ENCODE measurements around the gene FYN.

The FYN gene

DNA sequence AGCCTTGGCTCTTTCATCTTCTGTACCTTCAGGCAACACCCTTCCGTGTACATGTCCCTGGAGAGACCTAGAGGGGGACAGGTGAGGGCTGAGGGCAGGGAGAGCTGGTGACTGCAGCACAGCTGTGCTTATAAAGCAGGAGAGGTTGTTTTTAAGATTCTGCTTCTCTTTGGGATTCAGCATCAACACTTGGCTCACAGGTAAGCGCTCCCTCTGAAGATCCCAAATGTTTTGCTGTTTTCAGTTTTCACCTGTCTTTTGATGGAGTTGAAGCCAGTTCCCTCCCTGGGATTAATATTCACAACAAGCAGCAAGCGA lies 248.2 kb downstream of the FYN start:
- Histone ChIP-seq H3K4me1 (ENCODE audit: insufficient read depth, low read length) (no peaks in the 10 kb centered on the region), H3K4me2 (ENCODE audit: insufficient read depth, low read length) (no peak overlapping the region), H3K9me3 (ENCODE audit: insufficient read depth, low read length, severe bottlenecking) (peaks cover 2% of the 10 kb centered on the region), H3K79me2 (ENCODE audit: insufficient read depth, low read length) (no peaks in the 10 kb centered on the region), H3K27ac (ENCODE audit: low read length) (no peak overlapping the region), H3K36me3 (ENCODE audit: insufficient read depth, low read length) (no peaks in the 10 kb centered on the region), H2AFZ (ENCODE audit: low read depth, low read length) (no peak overlapping the region), H3K4me3 (ENCODE audit: low read depth in 1 of 2, low read length in 2 of 2) (no peak overlapping the region), H3K27me3 (ENCODE audit: insufficient read depth, low read length, poor library complexity) (no peaks in the 10 kb centered on the region), H4K20me1 (ENCODE audit: insufficient read depth, low read length) (no peaks in the 10 kb centered on the region), H3K9ac (ENCODE audit: low read depth, low read length) (no peak overlapping the region)
- no peak for DNase-seq
- no peak for ATAC-seq (ENCODE audit: insufficient read depth, low read depth)
- TF ChIP-seq EZH2 (IDR thresholded peaks at IDR 0.05; ENCODE audit: borderline replicate concordance, low read depth, low read length, severe bottlenecking): no peak
- TF ChIP-seq, protein P1, sequence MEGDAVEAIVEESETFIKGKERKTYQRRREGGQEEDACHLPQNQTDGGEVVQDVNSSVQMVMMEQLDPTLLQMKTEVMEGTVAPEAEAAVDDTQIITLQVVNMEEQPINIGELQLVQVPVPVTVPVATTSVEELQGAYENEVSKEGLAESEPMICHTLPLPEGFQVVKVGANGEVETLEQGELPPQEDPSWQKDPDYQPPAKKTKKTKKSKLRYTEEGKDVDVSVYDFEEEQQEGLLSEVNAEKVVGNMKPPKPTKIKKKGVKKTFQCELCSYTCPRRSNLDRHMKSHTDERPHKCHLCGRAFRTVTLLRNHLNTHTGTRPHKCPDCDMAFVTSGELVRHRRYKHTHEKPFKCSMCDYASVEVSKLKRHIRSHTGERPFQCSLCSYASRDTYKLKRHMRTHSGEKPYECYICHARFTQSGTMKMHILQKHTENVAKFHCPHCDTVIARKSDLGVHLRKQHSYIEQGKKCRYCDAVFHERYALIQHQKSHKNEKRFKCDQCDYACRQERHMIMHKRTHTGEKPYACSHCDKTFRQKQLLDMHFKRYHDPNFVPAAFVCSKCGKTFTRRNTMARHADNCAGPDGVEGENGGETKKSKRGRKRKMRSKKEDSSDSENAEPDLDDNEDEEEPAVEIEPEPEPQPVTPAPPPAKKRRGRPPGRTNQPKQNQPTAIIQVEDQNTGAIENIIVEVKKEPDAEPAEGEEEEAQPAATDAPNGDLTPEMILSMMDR (IDR thresholded peaks at IDR 0.05; ENCODE audit: borderline replicate concordance, extremely low read depth, low read length, poor library complexity, severe bottlenecking): no peak

DNA sequence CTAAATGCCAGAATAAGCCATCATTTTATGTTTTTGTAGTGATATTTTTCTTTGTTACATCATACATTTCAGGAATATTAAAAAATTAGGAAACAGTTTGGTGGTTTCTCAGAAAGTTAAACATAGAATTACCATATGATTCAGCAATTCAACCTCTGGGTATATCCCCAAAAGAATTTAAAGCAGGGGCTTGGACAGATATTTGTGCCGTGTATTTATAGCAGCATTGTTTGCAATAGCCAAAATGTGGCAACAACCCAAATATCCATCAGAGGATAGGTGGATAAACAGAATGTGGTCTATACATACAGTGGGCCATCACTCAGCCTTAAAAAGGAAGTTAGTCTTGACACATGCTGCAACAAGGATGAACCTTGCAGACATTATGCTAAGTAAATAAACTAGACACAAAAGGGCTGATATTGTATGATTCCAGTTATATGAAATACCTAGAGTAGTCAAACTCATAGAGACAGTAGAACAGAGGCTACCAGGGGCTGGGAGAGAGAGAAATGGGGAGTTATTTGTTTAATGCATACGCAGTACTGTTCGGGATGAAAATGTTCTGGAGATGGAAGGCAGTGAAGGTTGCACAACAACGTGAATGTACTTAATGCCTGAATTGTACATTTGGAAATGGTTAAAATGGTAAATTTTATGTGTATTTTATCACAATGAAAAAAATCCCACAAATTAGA lies 248.7 kb downstream of the FYN start:
- no peak overlapping the region for H3K9ac ChIP-seq (ENCODE audit: low read depth, low read length)
- no peaks in the 10 kb centered on the region for H3K79me2 ChIP-seq (ENCODE audit: insufficient read depth, low read length)
- peaks cover 2% of the 10 kb centered on the region for H3K9me3 ChIP-seq (ENCODE audit: insufficient read depth, low read length, severe bottlenecking)
- H3K4me3 ChIP-seq (ENCODE audit: low read depth in 1 of 2, low read length in 2 of 2): no peak overlapping the region
- no peak overlapping the region for H2AFZ ChIP-seq (ENCODE audit: low read depth, low read length)
- ATAC-seq (ENCODE audit: insufficient read depth, low read depth): no peak
- no peaks in the 10 kb centered on the region for H3K36me3 ChIP-seq (ENCODE audit: insufficient read depth, low read length)
- H3K27ac ChIP-seq (ENCODE audit: low read length): no peak overlapping the region
- H3K27me3 ChIP-seq (ENCODE audit: insufficient read depth, low read length, poor library complexity): no peaks in the 10 kb centered on the region
- no peaks in the 10 kb centered on the region for H3K4me1 ChIP-seq (ENCODE audit: insufficient read depth, low read length)
- TF ChIP-seq, protein P1 (IDR thresholded peaks at IDR 0.05; ENCODE audit: borderline replicate concordance, extremely low read depth, low read length, poor library complexity, severe bottlenecking): no peak
- no peak for TF ChIP-seq EZH2 (IDR thresholded peaks at IDR 0.05; ENCODE audit: borderline replicate concordance, low read depth, low read length, severe bottlenecking)
- DNase-seq: no peak
- H3K4me2 ChIP-seq (ENCODE audit: insufficient read depth, low read length): no peak overlapping the region
- no peaks in the 10 kb centered on the region for H4K20me1 ChIP-seq (ENCODE audit: insufficient read depth, low read length)

- Histone ChIP-seq H3K4me2 (ENCODE audit: insufficient read depth, low read length) (no peak overlapping the region), H3K4me1 (ENCODE audit: insufficient read depth, low read length) (no peaks in the 10 kb centered on the region), H3K4me3 (ENCODE audit: low read depth in 1 of 2, low read length in 2 of 2) (no peak overlapping the region), H3K36me3 (ENCODE audit: insufficient read depth, low read length) (no peaks in the 10 kb centered on the region), H3K9ac (ENCODE audit: low read depth, low read length) (no peak overlapping the region), H4K20me1 (ENCODE audit: insufficient read depth, low read length) (no peaks in the 10 kb centered on the region), H3K9me3 (ENCODE audit: insufficient read depth, low read length, severe bottlenecking) (no peaks in the 10 kb centered on the region), H2AFZ (ENCODE audit: low read depth, low read length) (no peak overlapping the region), H3K79me2 (ENCODE audit: insufficient read depth, low read length) (no peaks in the 10 kb centered on the region), H3K27ac (ENCODE audit: low read length) (no peak overlapping the region), H3K27me3 (ENCODE audit: insufficient read depth, low read length, poor library complexity) (no peaks in the 10 kb centered on the region)
- TF ChIP-seq EZH2 (IDR thresholded peaks at IDR 0.05; ENCODE audit: borderline replicate concordance, low read depth, low read length, severe bottlenecking): no peak
- TF ChIP-seq, protein P1 (IDR thresholded peaks at IDR 0.05; ENCODE audit: borderline replicate concordance, extremely low read depth, low read length, poor library complexity, severe bottlenecking): no peak
- DNase-seq: no peak
- ATAC-seq (ENCODE audit: insufficient read depth, low read depth): no peak
These were observed 250.1 kb downstream of the FYN start for GRCh38 chr6:111623046-111623718.
